CD4-positive, CD25-positive, alpha-beta regulatory T cell (primary cell): ENCODE data around the gene PSORS1C1. TPM values are rescaled to one million over a fixed set of nuclear protein-coding genes. Genes with fewer than 3 reads are reported as not detected.

Experiments used
- ATAC-seq, 2 donors: fragments of 150-1000 bp; cut with Tn5 transposase; one replicate each; pipeline ENCODE4 v1.10.0; 2021; ENCODE audit warnings: low read depth in 2 of 2, moderate number of reproducible peaks in 2 of 2, moderate library complexity in 1 of 2
- DNase-seq, 3 donors: peaks; one replicate each; pipeline versions ENCODE4 v3.0.0 to v3.0.0-alpha.2; 2012 to 2022; ENCODE audit warnings: mixed read lengths in 1 of 3
- H3K27ac ChIP-seq: one replicate; pipeline ENCODE4 v1.7.0; 2013; ENCODE audit warnings: mild to moderate bottlenecking, low read length; ENCODE audit not compliant: insufficient read depth, poor library complexity, severe bottlenecking
- H3K27me3 ChIP-seq: one replicate; pipeline ENCODE4 v1.7.0; 2013; ENCODE audit warnings: low read length; ENCODE audit not compliant: control insufficient read depth, insufficient read depth
- H3K36me3 ChIP-seq: one replicate; pipeline ENCODE4 v1.7.0; 2013; ENCODE audit warnings: mild to moderate bottlenecking, low read length, moderate library complexity; ENCODE audit not compliant: control insufficient read depth, insufficient read depth
- H3K4me1 ChIP-seq: 2 replicates; pipeline ENCODE4 v1.7.0; 2013; ENCODE audit warnings: mild to moderate bottlenecking, low read length; ENCODE audit not compliant: insufficient read depth, control insufficient read depth, poor library complexity, severe bottlenecking
- H3K4me3 ChIP-seq: one replicate; pipeline ENCODE4 v1.7.0; 2013; ENCODE audit warnings: low read depth, mild to moderate bottlenecking, low read length, moderate library complexity
- H3K9me3 ChIP-seq, 2 experiments: 1 replicate in 1 of 2; 2 replicates in 1 of 2; pipeline ENCODE4 v1.7.0; 2013; ENCODE audit warnings: low read length in 2 of 2, mild to moderate bottlenecking in 1 of 2, moderate library complexity in 1 of 2; ENCODE audit not compliant: control insufficient read depth in 2 of 2
- H3K27ac Mint-ChIP-seq, 3 donors: one replicate each; pipeline ENCODE4 v1.8.0; 2020 to 2022; ENCODE audit warnings: mild to moderate bottlenecking in 3 of 3, mixed read lengths in 3 of 3, moderate library complexity in 2 of 3
- H3K27me3 Mint-ChIP-seq: one replicate; pipeline ENCODE4 v1.8.0; 2022; ENCODE audit warnings: mild to moderate bottlenecking, mixed read lengths
- H3K36me3 Mint-ChIP-seq: one replicate; pipeline ENCODE4 v1.8.0; 2020; ENCODE audit warnings: mixed read lengths
- H3K4me1 Mint-ChIP-seq, 4 donors: one replicate each; pipeline ENCODE4 v1.8.0; 2020 to 2022; ENCODE audit warnings: mixed read lengths in 4 of 4, mild to moderate bottlenecking in 1 of 4
- H3K4me3 Mint-ChIP-seq, 4 donors: one replicate each; pipeline ENCODE4 v1.8.0; 2020 to 2022; ENCODE audit warnings: mild to moderate bottlenecking in 4 of 4, mixed read lengths in 4 of 4, moderate library complexity in 3 of 4
- H3K9me3 Mint-ChIP-seq, 7 donors: one replicate each; pipeline ENCODE4 v1.8.0; 2020 to 2022; ENCODE audit warnings: mixed read lengths in 7 of 7, mild to moderate bottlenecking in 3 of 7, moderate library complexity in 2 of 7
- polyA plus RNA-seq, 4 donors: library from polyadenylated mRNA; unstranded; fragments of 300-500 nt; fragmentation: Illumina TruSeq; gene quantifications; one replicate each; pipeline ENCODE4 v1.2.3, GENCODE V29; 2021
- total RNA-seq: library from RNA; stranded (reverse); gene quantifications from one replicate; pipeline ENCODE4 v1.2.3, GENCODE V29; 2022

Gene PSORS1C1
- total and polyA plus RNA-seq, 5 donors from 2014 or later, result not detected

- Histone ChIP-seq H3K4me1 (no peaks in the 10 kb centered on the region), H3K4me3 (no peak overlapping the region), H3K27ac (no peak overlapping the region), H3K9me3 (no peaks in the 10 kb centered on the region), H3K36me3 (no peaks in the 10 kb centered on the region), H3K27me3 (no peaks in the 10 kb centered on the region)
- Mint-ChIP-seq H3K4me1 (peaks cover 0 to 2% (median 0%) of the 10 kb centered on the region in 4 donors), H3K27me3 (peaks cover 10% of the 10 kb centered on the region), H3K4me3 (no peak overlapping the region), H3K27ac (no peak overlapping the region), H3K9me3 (peaks cover 0 to 1% (median 0%) of the 10 kb centered on the region in 7 donors), H3K36me3 (no peaks in the 10 kb centered on the region)
- ATAC-seq (no peak), DNase-seq (no peak)
Measured at GRCh38 chr6:31121131-31121790, 6.7 kb downstream of the PSORS1C1 start.

DNA sequence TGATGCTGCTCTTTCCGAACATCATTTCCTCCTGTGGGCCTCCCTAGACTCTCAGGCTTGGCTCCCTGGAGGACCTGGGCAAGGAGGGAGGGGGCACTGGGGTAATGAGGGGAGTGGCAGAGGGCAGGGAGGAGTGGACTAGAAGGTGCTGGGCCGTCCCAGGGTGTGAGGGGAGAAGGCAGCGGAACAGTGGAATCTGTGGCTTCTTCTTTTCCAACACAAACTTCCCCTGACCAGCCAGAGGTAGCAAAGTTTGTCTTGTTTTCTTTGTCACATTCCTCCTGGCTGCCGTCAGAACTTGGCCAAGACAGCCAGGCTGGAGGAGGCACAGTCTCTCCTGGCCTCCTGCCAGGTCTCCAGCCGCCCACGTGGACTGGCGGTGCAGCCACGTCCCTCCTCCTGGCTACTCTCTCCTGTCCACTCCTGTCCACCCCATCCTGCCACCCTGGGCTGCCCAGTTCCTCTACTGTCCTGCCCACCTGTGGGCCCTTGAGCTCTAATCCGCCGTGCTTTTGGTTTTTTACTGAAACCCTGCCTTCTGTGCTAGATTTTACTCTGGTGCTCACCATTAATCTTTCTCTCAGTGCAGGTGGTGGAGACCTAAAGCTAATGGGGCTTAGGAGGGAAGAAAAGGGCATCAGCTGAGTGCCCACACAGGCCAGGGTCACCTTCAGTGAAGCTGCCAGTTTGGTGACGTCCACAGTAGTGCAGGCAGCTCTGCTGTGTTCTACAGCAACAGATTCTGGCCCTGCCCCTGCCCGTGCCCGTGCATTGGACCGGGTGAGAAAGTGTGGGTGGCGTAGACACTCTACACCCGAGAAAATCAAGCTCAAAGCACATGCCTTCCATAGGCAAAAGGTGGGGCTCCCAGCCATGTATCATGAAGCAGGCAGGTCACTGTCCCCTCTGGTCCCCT lies 8.4 kb downstream of the PSORS1C1 start:
- peaks cover 0 to 1% (median 0%) of the 10 kb centered on the region in 7 donors for H3K9me3 Mint-ChIP-seq
- Histone ChIP-seq H3K9me3 (no peaks in the 10 kb centered on the region), H3K4me3 (no peak overlapping the region), H3K4me1 (no peaks in the 10 kb centered on the region), H3K36me3 (no peaks in the 10 kb centered on the region), H3K27me3 (no peaks in the 10 kb centered on the region), H3K27ac (no peak overlapping the region)
- ATAC-seq (no peak), DNase-seq (no peak)
- no peak overlapping the region for H3K4me3 Mint-ChIP-seq
- peaks cover 0 to 6% (median 4%) of the 10 kb centered on the region in 4 donors for H3K4me1 Mint-ChIP-seq
- H3K36me3 Mint-ChIP-seq, result no peaks in the 10 kb centered on the region
- H3K27me3 Mint-ChIP-seq, result peaks cover 9% of the 10 kb centered on the region
- H3K27ac Mint-ChIP-seq, result no peak overlapping the region

GRCh38 chr6:31125162-31125561 lies 10.6 kb downstream of the PSORS1C1 start:
- H3K9me3 ChIP-seq, result no peaks in the 10 kb centered on the region
- H3K27ac Mint-ChIP-seq, result no peak overlapping the region
- peaks cover 0 to 14% (median 7%) of the 10 kb centered on the region in 4 donors for H3K4me1 Mint-ChIP-seq
- H3K27me3 ChIP-seq, result peaks cover 6% of the 10 kb centered on the region
- H3K9me3 Mint-ChIP-seq, result peaks cover 0 to 1% (median 0%) of the 10 kb centered on the region in 7 donors
- no peaks in the 10 kb centered on the region for H3K36me3 ChIP-seq
- H3K4me3 ChIP-seq, result no peak overlapping the region
- DNase-seq (no peak), ATAC-seq (no peak)
- H3K27ac ChIP-seq, result no peak overlapping the region
- no peaks in the 10 kb centered on the region for H3K4me1 ChIP-seq
- peaks cover 23% of the 10 kb centered on the region for H3K27me3 Mint-ChIP-seq
- no peak overlapping the region for H3K4me3 Mint-ChIP-seq
- H3K36me3 Mint-ChIP-seq, result no peaks in the 10 kb centered on the region

DNA sequence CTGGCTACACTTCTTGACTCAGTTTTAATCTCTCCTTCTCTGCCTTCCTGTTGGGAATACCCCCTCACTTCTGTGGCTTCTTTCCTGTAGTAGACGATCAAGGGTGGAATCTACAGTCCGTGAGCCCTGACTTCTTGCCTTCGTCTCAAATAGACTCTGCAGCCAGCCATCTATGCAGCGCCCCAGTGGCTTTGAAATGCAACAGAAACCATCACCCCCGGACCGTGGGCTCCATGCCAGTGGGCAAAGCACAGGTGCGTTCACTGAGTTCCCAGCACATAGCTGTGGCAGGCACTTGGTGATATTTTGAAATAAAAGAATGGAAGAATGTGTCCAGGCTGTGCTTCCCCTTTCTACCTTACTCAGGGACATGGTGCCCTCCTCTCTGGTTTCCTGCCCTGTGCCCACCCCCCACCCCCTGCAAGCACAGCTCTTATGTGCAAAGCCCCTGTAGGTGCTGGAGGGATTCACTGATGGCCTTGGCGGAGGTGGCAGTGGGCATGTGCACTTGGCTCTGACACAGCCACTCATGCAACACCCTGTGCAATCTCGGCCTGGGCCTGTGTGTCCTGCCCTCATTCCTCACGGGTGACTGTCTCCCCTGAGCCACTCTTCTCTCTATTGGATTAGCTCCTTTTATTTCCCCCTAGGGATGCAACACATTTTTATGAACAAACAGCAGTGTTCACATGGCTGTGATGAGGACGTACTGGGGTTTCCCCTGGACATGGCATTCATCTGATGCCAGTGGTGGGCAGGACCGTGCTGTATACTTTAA lies 11.2 kb downstream of the PSORS1C1 start:
- Histone ChIP-seq H3K27me3 (peaks cover 6% of the 10 kb centered on the region), H3K9me3 (no peaks in the 10 kb centered on the region), H3K4me3 (no peak overlapping the region), H3K4me1 (no peaks in the 10 kb centered on the region), H3K36me3 (no peaks in the 10 kb centered on the region), H3K27ac (no peak overlapping the region)
- DNase-seq (no peak), ATAC-seq (no peak)
- Mint-ChIP-seq H3K27ac (peak overlapping the region in 1 of 3 donors; percentile 56), H3K4me3 (no peak overlapping the region), H3K9me3 (peaks cover 0 to 1% (median 0%) of the 10 kb centered on the region in 7 donors), H3K36me3 (no peaks in the 10 kb centered on the region), H3K27me3 (peaks cover 23% of the 10 kb centered on the region), H3K4me1 (peaks cover 0 to 14% (median 7%) of the 10 kb centered on the region in 4 donors)

DNA sequence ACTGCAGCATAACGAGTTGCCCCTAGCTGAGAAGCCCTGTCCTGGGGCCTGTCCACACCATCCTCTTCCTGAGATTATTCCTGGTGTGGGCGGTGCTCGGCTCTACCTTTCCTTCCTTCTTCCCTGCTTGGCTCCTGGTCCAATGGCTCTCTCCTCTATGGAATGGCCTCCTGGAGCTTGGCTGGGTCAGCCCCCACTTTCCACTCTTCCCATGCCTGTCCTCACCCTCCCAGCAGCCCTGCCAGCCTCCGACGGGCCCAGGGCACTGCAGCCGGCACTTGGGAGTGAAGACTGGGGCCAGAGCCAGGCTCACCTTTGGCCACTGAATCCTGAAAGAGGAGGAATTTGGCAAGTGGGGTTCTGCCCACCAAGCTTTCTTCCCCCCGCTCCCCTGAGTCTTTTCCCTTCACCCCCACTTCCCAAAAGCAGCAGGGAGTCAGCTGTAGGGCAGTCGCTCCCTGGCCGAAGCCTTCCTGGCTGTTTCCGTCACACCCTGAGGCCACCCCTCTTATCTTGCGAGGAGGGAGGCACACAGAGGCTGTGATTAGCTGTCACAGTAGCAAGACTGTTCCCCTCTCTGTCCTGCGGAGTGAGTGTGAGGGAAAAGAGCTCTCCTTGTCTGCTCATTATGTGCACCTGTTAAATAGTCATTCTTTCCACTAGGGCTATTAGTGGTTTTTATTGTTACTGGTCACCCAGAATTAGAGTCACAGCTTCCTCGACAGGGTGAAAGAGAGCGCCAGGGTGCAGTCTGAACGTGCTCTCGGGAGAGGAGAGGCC lies 12.0 kb downstream of the PSORS1C1 start:
- H3K4me1 Mint-ChIP-seq, result peaks cover 0 to 14% (median 7%) of the 10 kb centered on the region in 4 donors
- ATAC-seq (no peak), DNase-seq (no peak)
- Histone ChIP-seq H3K9me3 (no peaks in the 10 kb centered on the region), H3K36me3 (no peaks in the 10 kb centered on the region), H3K27me3 (peaks cover 6% of the 10 kb centered on the region), H3K4me1 (no peaks in the 10 kb centered on the region), H3K4me3 (no peak overlapping the region), H3K27ac (no peak overlapping the region)
- peak overlapping the region in 1 of 4 donors; percentile 40 for H3K4me3 Mint-ChIP-seq
- no peak overlapping the region for H3K27ac Mint-ChIP-seq
- no peaks in the 10 kb centered on the region for H3K36me3 Mint-ChIP-seq
- H3K27me3 Mint-ChIP-seq, result peaks cover 22% of the 10 kb centered on the region
- H3K9me3 Mint-ChIP-seq, result peaks cover 0 to 1% (median 0%) of the 10 kb centered on the region in 7 donors

DNA sequence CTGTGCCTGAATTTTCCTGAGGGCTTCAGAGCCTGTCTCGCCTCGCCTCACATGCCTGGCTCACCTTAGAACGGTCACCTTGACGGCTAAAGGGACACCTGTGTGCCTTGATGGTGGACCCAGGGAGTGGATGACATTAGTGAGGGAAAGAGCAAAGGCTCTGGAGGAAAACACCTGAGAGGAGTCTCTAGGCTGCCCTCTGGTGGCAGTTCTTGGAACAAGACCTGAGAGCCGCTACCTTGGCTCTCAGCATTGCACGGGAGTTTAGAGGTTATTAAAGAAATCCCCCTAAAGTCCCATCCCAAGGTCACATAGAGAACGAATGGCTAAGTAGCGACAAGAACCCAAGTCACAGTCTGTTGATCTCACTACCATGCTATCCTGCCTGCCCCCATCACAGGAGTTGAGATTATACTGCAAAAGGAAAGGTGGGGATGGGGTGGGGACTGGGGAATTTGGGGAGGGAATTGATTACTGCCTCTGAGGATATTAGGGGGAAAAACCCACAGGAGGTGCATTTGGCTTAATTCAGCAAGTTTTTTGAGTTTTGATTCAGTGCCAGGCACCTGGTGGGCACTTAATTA lies 13.6 kb downstream of the PSORS1C1 start:
- Histone ChIP-seq H3K27me3 (peaks cover 6% of the 10 kb centered on the region), H3K9me3 (no peaks in the 10 kb centered on the region), H3K27ac (no peak overlapping the region), H3K4me3 (no peak overlapping the region), H3K4me1 (no peaks in the 10 kb centered on the region), H3K36me3 (no peaks in the 10 kb centered on the region)
- Mint-ChIP-seq H3K27me3 (peaks cover 18% of the 10 kb centered on the region), H3K4me1 (peaks cover 0 to 14% (median 7%) of the 10 kb centered on the region in 4 donors), H3K27ac (peak overlapping the region in 1 of 3 donors; percentile 63), H3K36me3 (no peaks in the 10 kb centered on the region), H3K9me3 (no peaks in the 10 kb centered on the region), H3K4me3 (no peak overlapping the region)
- peak; percentile 49 to 67 (median 65) for DNase-seq
- ATAC-seq, result peak; percentile 66 to 72
